ENCODE results near the gene PDE9A. TPM values are rescaled to one million over a fixed set of nuclear protein-coding genes. Genes with fewer than 3 reads are reported as not detected.

The PDE9A gene
- total RNA-seq, 4 donors from 2014 or later = 0.59 to 15.0 (median 6.9) TPM

DNA sequence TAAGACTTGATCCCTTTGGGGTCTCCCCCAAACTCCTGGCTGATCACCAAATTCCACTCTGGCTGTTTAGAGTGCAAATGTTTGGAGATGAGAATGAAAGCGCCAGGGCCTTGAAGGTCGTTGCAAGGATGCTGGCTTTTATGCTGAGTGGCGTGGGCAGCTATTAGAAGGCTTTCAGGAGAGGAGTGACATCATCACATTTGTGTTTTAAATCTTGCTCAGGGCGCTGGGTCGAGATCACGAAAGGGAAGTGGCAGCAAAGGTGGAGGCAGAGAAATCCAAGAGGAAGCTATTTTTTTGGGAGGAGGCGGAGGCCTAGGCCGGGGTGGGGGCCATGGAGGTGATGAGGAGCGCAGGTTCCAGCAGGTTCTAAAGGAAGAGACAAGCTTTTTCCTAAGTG is 49.3 kb downstream of the PDE9A start:
- H3K9me3 ChIP-seq = no peaks in the 10 kb centered on the region
- TF ChIP-seq, protein P1, sequence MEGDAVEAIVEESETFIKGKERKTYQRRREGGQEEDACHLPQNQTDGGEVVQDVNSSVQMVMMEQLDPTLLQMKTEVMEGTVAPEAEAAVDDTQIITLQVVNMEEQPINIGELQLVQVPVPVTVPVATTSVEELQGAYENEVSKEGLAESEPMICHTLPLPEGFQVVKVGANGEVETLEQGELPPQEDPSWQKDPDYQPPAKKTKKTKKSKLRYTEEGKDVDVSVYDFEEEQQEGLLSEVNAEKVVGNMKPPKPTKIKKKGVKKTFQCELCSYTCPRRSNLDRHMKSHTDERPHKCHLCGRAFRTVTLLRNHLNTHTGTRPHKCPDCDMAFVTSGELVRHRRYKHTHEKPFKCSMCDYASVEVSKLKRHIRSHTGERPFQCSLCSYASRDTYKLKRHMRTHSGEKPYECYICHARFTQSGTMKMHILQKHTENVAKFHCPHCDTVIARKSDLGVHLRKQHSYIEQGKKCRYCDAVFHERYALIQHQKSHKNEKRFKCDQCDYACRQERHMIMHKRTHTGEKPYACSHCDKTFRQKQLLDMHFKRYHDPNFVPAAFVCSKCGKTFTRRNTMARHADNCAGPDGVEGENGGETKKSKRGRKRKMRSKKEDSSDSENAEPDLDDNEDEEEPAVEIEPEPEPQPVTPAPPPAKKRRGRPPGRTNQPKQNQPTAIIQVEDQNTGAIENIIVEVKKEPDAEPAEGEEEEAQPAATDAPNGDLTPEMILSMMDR (IDR thresholded peaks at IDR 0.05) = no peak
- no peak for TF ChIP-seq POLR2A (IDR thresholded peaks at IDR 0.05)
- no peaks in the 10 kb centered on the region for H3K4me1 ChIP-seq
- intact Hi-C loops (cut with DNase I; ENCODE audit: low total_unique reads) = no loop called here
- H3K27ac ChIP-seq = no peak overlapping the region
- H3K27me3 ChIP-seq = no peaks in the 10 kb centered on the region
- no peak for DNase-seq
- no peaks in the 10 kb centered on the region for H3K36me3 ChIP-seq
- H3K4me3 ChIP-seq = no peak overlapping the region

DNA sequence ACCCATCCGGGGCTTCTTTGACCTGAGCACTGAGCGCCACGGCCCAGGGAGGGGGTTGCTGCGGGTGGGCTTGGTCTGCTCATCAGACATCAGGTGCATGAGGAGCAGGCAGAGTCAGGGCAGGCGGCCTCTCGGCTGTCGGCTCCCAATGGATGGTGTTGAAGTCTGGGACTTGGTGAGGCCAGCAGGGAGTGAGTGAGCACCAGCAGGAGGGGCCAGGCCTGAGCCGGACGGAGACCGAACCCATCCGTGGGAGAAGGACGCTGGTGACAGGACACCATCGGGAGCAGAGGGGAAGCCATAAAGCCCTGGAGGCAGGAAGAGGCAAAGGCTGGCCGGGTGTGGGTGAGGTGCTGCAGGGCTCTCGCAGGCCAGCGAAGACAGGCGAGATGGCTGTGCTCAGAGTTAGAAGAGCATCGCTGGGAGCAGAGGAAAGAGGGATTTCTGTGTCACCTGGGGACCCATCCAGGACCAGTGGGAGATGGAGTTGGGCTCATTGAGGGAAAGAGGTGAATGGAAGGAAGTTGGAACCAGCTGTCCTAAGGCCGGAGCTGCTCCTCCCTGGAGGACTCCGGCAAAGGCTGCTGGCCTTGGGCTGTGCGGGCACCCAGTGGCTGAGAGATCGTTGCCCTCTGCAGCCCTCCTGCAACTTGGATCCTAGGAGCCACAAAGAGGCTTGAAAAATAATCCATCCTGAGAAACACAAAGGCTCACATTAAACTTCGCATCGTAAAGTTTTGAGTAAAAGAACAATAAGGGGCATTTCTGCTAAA is 49.9 kb downstream of the PDE9A start:
- Histone ChIP-seq H3K4me3 (no peak overlapping the region), H3K27ac (no peak overlapping the region), H3K36me3 (no peaks in the 10 kb centered on the region), H3K9me3 (no peaks in the 10 kb centered on the region), H3K4me1 (no peaks in the 10 kb centered on the region), H3K27me3 (no peaks in the 10 kb centered on the region)
- TF ChIP-seq, protein P1 (IDR thresholded peaks at IDR 0.05) = no peak
- no peak for TF ChIP-seq POLR2A (IDR thresholded peaks at IDR 0.05)
- DNase-seq = no peak
- intact Hi-C loops (cut with DNase I; ENCODE audit: low total_unique reads) = no loop called here

DNA sequence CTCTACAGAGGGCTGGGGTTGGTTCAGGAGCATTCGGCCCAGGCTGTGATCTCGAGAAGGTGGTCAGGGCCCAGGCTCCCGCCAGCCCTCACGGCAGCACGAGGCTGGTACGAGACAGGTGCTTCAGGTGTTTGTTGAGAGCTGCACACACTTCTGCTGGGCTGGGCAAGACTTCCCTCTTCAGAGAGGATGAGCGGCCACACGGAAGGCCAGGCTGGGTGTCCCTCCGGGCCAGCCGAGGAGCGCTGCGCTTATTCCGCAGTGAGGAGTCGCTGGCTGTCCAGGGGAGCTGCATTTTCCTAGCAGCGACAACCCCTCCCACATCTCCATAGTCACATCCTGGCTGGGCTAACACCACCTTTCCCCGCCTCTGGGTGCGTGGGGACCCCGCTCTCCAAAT is 50.5 kb downstream of the PDE9A start:
- H3K4me3 ChIP-seq = no peak overlapping the region
- intact Hi-C loops (cut with DNase I; ENCODE audit: low total_unique reads) = no loop called here

DNA sequence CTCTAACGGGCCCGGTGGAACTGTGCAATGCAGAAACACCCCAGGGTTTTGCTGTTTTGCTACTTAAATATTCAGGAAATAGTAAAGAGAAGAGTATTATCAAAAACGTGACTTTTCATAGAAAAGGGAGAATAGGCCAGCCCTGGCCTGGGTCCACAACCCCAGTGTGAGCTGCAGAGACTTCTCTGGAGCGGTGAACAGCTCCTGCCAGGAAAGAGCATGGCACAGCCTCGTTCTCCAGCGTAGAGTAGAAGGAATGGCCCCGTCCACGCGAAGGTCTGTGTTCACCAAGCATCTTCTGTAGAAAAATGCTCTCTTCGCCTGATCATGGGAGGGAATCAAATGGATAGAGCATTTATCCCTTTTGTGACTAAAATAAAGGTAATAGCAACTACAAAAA is 51.4 kb downstream of the PDE9A start:
- Histone ChIP-seq H3K4me1 (no peaks in the 10 kb centered on the region), H3K36me3 (no peaks in the 10 kb centered on the region), H3K9me3 (no peaks in the 10 kb centered on the region), H3K4me3 (no peak overlapping the region), H3K27me3 (no peaks in the 10 kb centered on the region), H3K27ac (no peak overlapping the region)
- intact Hi-C loops (cut with DNase I; ENCODE audit: low total_unique reads) = no loop called here
- no peak for DNase-seq
- no peak for TF ChIP-seq POLR2A (IDR thresholded peaks at IDR 0.05)
- TF ChIP-seq, protein P1 (IDR thresholded peaks at IDR 0.05) = no peak

More for the DNA sequence above, 50.5 kb downstream of the PDE9A start:
- no peaks in the 10 kb centered on the region for H3K36me3 ChIP-seq
- no peaks in the 10 kb centered on the region for H3K9me3 ChIP-seq
- H3K27ac ChIP-seq = no peak overlapping the region
- H3K4me1 ChIP-seq = no peaks in the 10 kb centered on the region
- no peak for DNase-seq
- TF ChIP-seq POLR2A (IDR thresholded peaks at IDR 0.05) = no peak
- TF ChIP-seq, protein P1 (IDR thresholded peaks at IDR 0.05) = no peak
- no peaks in the 10 kb centered on the region for H3K27me3 ChIP-seq

DNA sequence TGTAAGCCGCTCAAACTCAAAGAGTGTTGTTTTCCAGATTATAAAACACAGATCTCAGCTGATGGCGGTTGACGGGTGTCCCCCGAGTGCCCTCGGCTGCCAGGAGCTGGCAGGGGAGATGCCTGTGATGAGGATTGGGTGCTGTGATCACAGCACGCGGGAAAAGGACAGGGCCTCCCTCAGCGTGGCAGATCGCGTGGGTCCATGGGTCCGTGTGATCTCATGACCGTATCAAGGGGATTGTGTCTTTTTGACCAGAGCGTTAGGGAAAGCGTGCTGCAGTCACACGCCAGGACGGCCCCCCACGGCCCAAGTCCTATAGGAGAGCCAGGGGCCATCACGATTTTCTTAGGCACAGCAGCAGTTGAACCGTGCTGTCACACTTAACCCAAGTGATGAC is 51.9 kb downstream of the PDE9A start:
- H3K9me3 ChIP-seq = no peaks in the 10 kb centered on the region

More for the DNA sequence above, 51.9 kb downstream of the PDE9A start:
- DNase-seq = no peak
- Histone ChIP-seq H3K4me1 (no peaks in the 10 kb centered on the region), H3K27me3 (no peaks in the 10 kb centered on the region), H3K36me3 (no peaks in the 10 kb centered on the region), H3K4me3 (no peak overlapping the region), H3K27ac (no peak overlapping the region)
- no peak for TF ChIP-seq POLR2A (IDR thresholded peaks at IDR 0.05)
- TF ChIP-seq, protein P1 (IDR thresholded peaks at IDR 0.05) = no peak
- intact Hi-C loops (cut with DNase I; ENCODE audit: low total_unique reads) = no loop called here
